GM12878 (cell line): ENCODE results near the gene SMARCAD1. TPM values are rescaled to one million over a fixed set of nuclear protein-coding genes. Genes with fewer than 3 reads are reported as not detected.

ENCODE experiments used
- ATAC-seq: fragments of 200-7000 bp; cut with Tn5 transposase; 3 replicates; pipeline ENCODE4 v1.9.1; 2020; ENCODE audit warnings: mild to moderate bottlenecking, moderate library complexity
- BruUV-seq: library from RNA; stranded (reverse); fragments of 400-500 nt; replicated peaks from 2 replicates; lab custom pipeline; 2021; lab: Mats Ljungman, UMichigan
- CTCF ChIA-PET: fragments of 300-600 bp; sonication (Branson Sonifier 250); formaldehyde crosslinking; extraction: SDS; loops from one replicate; lab custom pipeline; 2021; ENCODE audit warnings: inconsistent platforms; lab: Yijun Ruan, JAX
- POLR2A ChIA-PET: fragments of 350-600 bp; formaldehyde crosslinking; extraction: SDS; loops from one replicate; lab custom pipeline; 2021; ENCODE audit warnings: inconsistent platforms; lab: Charles Lee
- RAD21 ChIA-PET: fragments of 300-600 bp; sonication (Branson Sonifier 250); formaldehyde crosslinking; loops from one replicate; lab custom pipeline; 2023; ENCODE audit warnings: antibody characterized with exemption; ENCODE audit not compliant: unreplicated experiment; lab: Charles Lee
- SMC1A ChIA-PET: fragments of 300-600 bp; sonication (Branson Sonifier 250); formaldehyde crosslinking; loops from one replicate; lab custom pipeline; 2023; ENCODE audit not compliant: unreplicated experiment, uncharacterized antibody; lab: Charles Lee
- DNase-seq: peaks from one replicate; pipeline ENCODE4 v3.0.0-alpha.2; 2011; ENCODE audit warnings: low read depth, low spot score
- FAIRE-seq: peaks from 3 replicates; lab custom pipeline; 2011; peaks lifted over from hg19 to GRCh38; lab: Jason Lieb, UNC
- H2AFZ ChIP-seq: 2 replicates; pipeline ENCODE4 v1.6.0; 2011; ENCODE audit warnings: low read depth, low read length, control low read depth; ENCODE audit not compliant: control insufficient read depth
- H3K27ac ChIP-seq: 2 replicates; pipeline ENCODE4 v1.5.1; 2011; ENCODE audit warnings: control low read depth; ENCODE audit not compliant: control insufficient read depth, insufficient read depth
- H3K27me3 ChIP-seq, 2 experiments: replicated peaks in 1 of 2; 2 replicates each; pipeline versions ENCODE4 v1.6.0 to v1.6.1; 2011; ENCODE audit warnings: low read length in 1 of 2; ENCODE audit not compliant: control insufficient read depth in 2 of 2, insufficient read depth in 2 of 2
- H3K36me3 ChIP-seq, 2 experiments: 2 replicates each; pipeline ENCODE4 v1.5.1; 2011; ENCODE audit warnings: low read length in 1 of 2; ENCODE audit not compliant: control insufficient read depth in 2 of 2, insufficient read depth in 2 of 2
- H3K4me1 ChIP-seq: 2 replicates; pipeline ENCODE4 v1.6.1; 2011; ENCODE audit warnings: mild to moderate bottlenecking, low read length, moderate library complexity, mixed read lengths; ENCODE audit not compliant: control insufficient read depth, insufficient read depth
- H3K4me2 ChIP-seq: 2 replicates; pipeline ENCODE4 v1.6.0; 2011; ENCODE audit warnings: control low read depth; ENCODE audit not compliant: control insufficient read depth, insufficient read depth
- H3K4me3 ChIP-seq: fragments of 200-600 bp; sonication (generic); 2 replicates; pipeline ENCODE4 v1.5.1; 2016
- H3K79me2 ChIP-seq: 2 replicates; pipeline ENCODE4 v1.6.0; 2011; ENCODE audit warnings: low read length; ENCODE audit not compliant: control insufficient read depth, insufficient read depth
- H3K9ac ChIP-seq: 2 replicates; pipeline ENCODE4 v1.8.0; 2011; ENCODE audit warnings: low read length, control low read depth, mixed read lengths; ENCODE audit not compliant: control insufficient read depth, insufficient read depth
- H3K9me3 ChIP-seq: replicated peaks from 3 replicates; pipeline ENCODE4 v1.5.1; 2011; ENCODE audit warnings: mild to moderate bottlenecking, low read length; ENCODE audit not compliant: control insufficient read depth, insufficient read depth
- H4K20me1 ChIP-seq: 2 replicates; pipeline ENCODE4 v1.6.0; 2011; ENCODE audit not compliant: control insufficient read depth, insufficient read depth
- CBX3 ChIP-seq: fragments of 200-600 bp; sonication (generic); IDR thresholded peaks from 2 replicates; pipeline ENCODE4 v1.6.1; 2016; ENCODE audit warnings: low read depth, borderline replicate concordance
- CHD2 ChIP-seq: IDR thresholded peaks from 2 replicates; pipeline ENCODE4 v1.6.1; 2011; ENCODE audit warnings: low read depth, low read length, improper control_type of control experiment, borderline replicate concordance
- E2F8 ChIP-seq: fragments of 450-650 bp; IDR thresholded peaks from 2 replicates; pipeline ENCODE4 v1.6.1; 2018; ENCODE audit warnings: mild to moderate bottlenecking, low read depth, moderate library complexity; ENCODE audit not compliant: partially characterized antibody
- EP300 ChIP-seq, 2 experiments: fragments of 150-350 bp in 1 of 2; IDR thresholded peaks; 2 replicates each; pipeline ENCODE4 v1.6.1; 2011 to 2012; ENCODE audit warnings: low read depth in 2 of 2, low read length in 2 of 2, borderline replicate concordance in 1 of 2, improper control_type of control experiment in 1 of 2, inconsistent platforms in 1 of 2; ENCODE audit not compliant: control insufficient read depth in 1 of 2
- HDGF ChIP-seq: fragments of 450-650 bp; IDR thresholded peaks from 2 replicates; pipeline ENCODE4 v1.6.1; 2016; ENCODE audit warnings: antibody characterized with exemption
- IKZF2 ChIP-seq, 2 experiments: fragments of 450-650 bp; IDR thresholded peaks; 2 replicates each; pipeline ENCODE4 v1.6.1; 2017; ENCODE audit warnings: mild to moderate bottlenecking in 2 of 2, moderate library complexity in 2 of 2
- JUND ChIP-seq: IDR thresholded peaks from 2 replicates; pipeline ENCODE4 v1.6.1; 2012; ENCODE audit warnings: low read depth, mild to moderate bottlenecking, low read length, improper control_type of control experiment, moderate library complexity
- MEF2A ChIP-seq: IDR thresholded peaks from 2 replicates; pipeline ENCODE4 v1.6.1; 2011; ENCODE audit warnings: low read depth, mild to moderate bottlenecking, low read length, moderate library complexity; ENCODE audit not compliant: insufficient read depth
- MEF2B ChIP-seq: fragments of 450-650 bp; IDR thresholded peaks from 2 replicates; pipeline ENCODE4 v1.6.1; 2018; ENCODE audit warnings: mild to moderate bottlenecking, moderate library complexity; ENCODE audit not compliant: partially characterized antibody, poor library complexity, severe bottlenecking
- NFXL1 ChIP-seq: fragments of 450-650 bp; IDR thresholded peaks from 2 replicates; pipeline ENCODE4 v1.6.1; 2017; ENCODE audit warnings: antibody characterized with exemption, mild to moderate bottlenecking, borderline replicate concordance
- POLR2A ChIP-seq: IDR thresholded peaks from 2 replicates; pipeline ENCODE4 v1.6.1; 2011; ENCODE audit warnings: low read depth, mild to moderate bottlenecking, low read length
- POLR2AphosphoS2 ChIP-seq: IDR thresholded peaks from 2 replicates; pipeline ENCODE4 v1.6.1; 2011; ENCODE audit warnings: low read depth, mild to moderate bottlenecking, low read length, improper control_type of control experiment, moderate library complexity
- RAD51 ChIP-seq: fragments of 450-650 bp; IDR thresholded peaks from 2 replicates; pipeline ENCODE4 v1.6.1; 2016; ENCODE audit warnings: moderate library complexity, mild to moderate bottlenecking, inconsistent platforms
- SMC3 ChIP-seq: IDR thresholded peaks from 2 replicates; pipeline ENCODE4 v1.6.1; 2011; ENCODE audit warnings: low read length, improper control_type of control experiment, borderline replicate concordance
- WGBS: methylation state at CpG from one replicate; pipeline ENCODE4 v1.1.6; 2016; ENCODE audit warnings: low lambda C conversion rate; ENCODE audit not compliant: insufficient replicate concordance, insufficient coverage; ENCODE audit errors: missing lambda C conversion rate; 5-methylcytosine and 5-hydroxymethylcytosine counted together
- in situ Hi-C: fragments of 300-500 bp; cut with MboI; formaldehyde crosslinking; loops from 9 replicates; pipeline ENCODE4 v1.14.3; 2018; ENCODE audit warnings: mixed read lengths
- intact Hi-C: fragments of 100-400 bp; cut with micrococcal nuclease; formaldehyde crosslinking; loops from one replicate; pipeline ENCODE4 v1.14.2; 2022; ENCODE audit not compliant: unreplicated experiment
- polyA plus RNA-seq, 11 experiments: library from polyadenylated mRNA; depleted of rRNA in 4 of 11; unstranded in 6 of 11; stranded (reverse) in 5 of 11; fragments of >200 nt; fragmentation: Nextera tagmentation in 4 of 11; fragmentation: Illumina TruSeq in 1 of 11; extraction: Ambion mirVana in 4 of 11; extraction: Trizol in 1 of 11; gene quantifications; 1 replicate in 1 of 11; 2 replicates in 10 of 11; pipeline versions ENCODE4 v1.2.1 to v1.2.3, GENCODE V29; 2011 to 2016; ENCODE audit warnings: inconsistent platforms in 2 of 11, missing spikeins in 2 of 11, low read depth in 1 of 11
- total RNA-seq, 4 experiments: library from RNA; depleted of rRNA in 3 of 4; stranded (reverse); fragments of >200 nt in 3 of 4; fragmentation: Illumina TruSeq in 1 of 4; extraction: Trizol in 1 of 4; gene quantifications; 2 replicates each; pipeline versions ENCODE4 v1.2.1 to v1.2.3, GENCODE V29; 2013 to 2021

Gene SMARCAD1
- total and polyA plus RNA-seq, 10 of the 15 experiments (the other 5 are each of a cell fraction or from before 2014, with no cell fraction given), result 7.6 to 41.2 (median 27.7) TPM

DNA sequence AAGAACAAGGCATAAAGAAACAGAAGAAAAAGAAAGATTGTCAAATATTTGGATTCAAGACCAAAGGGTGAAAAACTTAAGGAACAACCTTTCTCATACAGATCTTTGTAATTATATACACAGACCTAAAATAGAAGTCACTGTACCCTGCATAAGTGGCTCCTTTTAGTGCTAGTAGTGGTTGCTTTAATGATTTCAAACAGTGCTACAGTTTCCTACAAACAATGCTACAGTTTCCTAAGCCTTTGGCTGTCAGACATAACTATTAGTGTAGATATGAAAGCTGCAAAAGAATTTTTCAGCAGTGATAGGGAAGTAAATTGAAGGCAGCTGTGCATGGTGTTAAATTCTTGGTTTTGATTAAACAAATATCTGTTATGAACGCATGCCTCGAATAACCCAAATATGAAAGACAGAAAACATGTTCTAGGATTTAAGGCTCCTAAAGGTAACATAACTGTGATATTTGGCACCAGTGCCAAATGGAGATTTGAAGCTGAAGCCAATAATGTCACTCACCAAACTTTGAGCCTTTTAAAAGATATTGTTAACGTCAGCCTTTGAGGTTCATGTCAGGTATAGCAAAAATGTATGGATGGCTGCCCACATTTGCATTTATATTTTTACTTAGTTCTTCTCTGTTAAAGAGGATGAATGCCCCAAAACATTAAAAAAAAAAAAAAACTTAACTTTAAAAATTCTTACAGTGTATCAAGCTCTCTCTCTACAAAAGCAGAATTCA lies 36.6 kb downstream of the SMARCAD1 start:
- Histone ChIP-seq H3K4me2 (no peak overlapping the region), H3K36me3 (peaks cover 3 to 7% of the 10 kb centered on the region in 2 experiments)
- RAD21 ChIA-PET, result no interaction called here

More for the DNA sequence above, 36.6 kb downstream of the SMARCAD1 start:
- Histone ChIP-seq H2AFZ (no peak overlapping the region), H4K20me1 (no peaks in the 10 kb centered on the region)
- TF ChIP-seq POLR2A, result no peak
- TF ChIP-seq JUND, result no peak
- TF ChIP-seq HDGF, result no peak
- no peak for TF ChIP-seq NFXL1
- TF ChIP-seq RAD51, result no peak
- TF ChIP-seq POLR2AphosphoS2, result no peak
- TF ChIP-seq EP300 (IDR thresholded peaks at IDR 0.05; ENCODE audit: borderline replicate concordance in 1 of 2, control insufficient read depth in 1 of 2, low read depth in 2 of 2, low read length in 2 of 2), result no peak
- no peak for TF ChIP-seq IKZF2 (IDR thresholded peaks at IDR 0.05)
- TF ChIP-seq MEF2A, result no peak
- no peak for TF ChIP-seq CBX3
- TF ChIP-seq MEF2B, result no peak
- no peak for TF ChIP-seq E2F8
- no peak for TF ChIP-seq SMC3
- TF ChIP-seq CHD2, result no peak
- TF ChIP-seq, all 136 proteins: peak for 0
- no peak for FAIRE-seq
- Histone ChIP-seq H3K4me1 (no peaks in the 10 kb centered on the region), H3K27ac (no peak overlapping the region), H3K4me3 (no peak overlapping the region), H3K9me3 (no peaks in the 10 kb centered on the region), H3K9ac (no peak overlapping the region), H3K27me3 (no peaks in the 10 kb centered on the region), H3K79me2 (no peaks in the 10 kb centered on the region)
- no TSS peak for BruUV-seq
- intact Hi-C loops, result no loop called here
- no peak for DNase-seq
- POLR2A ChIA-PET, result interaction anchor here (0.6 to 1.5 kb wide), 2 partner anchors 35 to 47 kb away, joined by 4 to 5 read pairs; no protein-coding TSS in a partner anchor
- no peak for ATAC-seq
- CTCF ChIA-PET, result interaction anchor here (0.7 to 1.0 kb wide), 3 partner anchors 9 to 20 kb away, joined by 3 read pairs; no protein-coding TSS in a partner anchor
- in situ Hi-C loops, result no loop called here
- 4% methylated on average over 3 of the region's 3 CpGs for WGBS
- SMC1A ChIA-PET, result interaction anchor here (0.7 kb wide), 1 partner anchor 329 kb away, joined by 3 read pairs; no protein-coding TSS in a partner anchor
